Naive thymus-derived CD4-positive, alpha-beta T cell (primary cell): ENCODE data around the gene GPLD1. TPM values are rescaled to one million over a fixed set of nuclear protein-coding genes. Genes with fewer than 3 reads are reported as not detected.

Source experiments
- ATAC-seq: fragments of 150-1000 bp; cut with Tn5 transposase; 2 replicates; pipeline ENCODE4 v1.10.0; 2021; ENCODE audit warnings: mild to moderate bottlenecking, moderate library complexity
- CTCF ChIA-PET: fragments of 350-600 bp; sonication (Branson Sonifier 250); formaldehyde crosslinking; loops from one replicate; lab custom pipeline; 2021; ENCODE audit warnings: antibody characterized with exemption; lab: Charles Lee
- POLR2A ChIA-PET: fragments of 350-600 bp; sonication (Branson Sonifier 250); formaldehyde crosslinking; loops from one replicate; lab custom pipeline; 2021; ENCODE audit warnings: antibody characterized with exemption, inconsistent platforms; lab: Charles Lee
- DNase-seq, 9 donors: peaks; one replicate each; pipeline versions ENCODE4 v3.0.0 to v3.0.0-alpha.2; 2020 to 2022; ENCODE audit warnings: mixed read lengths in 1 of 9
- H3K27ac ChIP-seq: one replicate; pipeline ENCODE4 v1.7.0; 2013; ENCODE audit warnings: mild to moderate bottlenecking, low read depth, low read length, moderate library complexity
- H3K27me3 ChIP-seq, 2 donors: one replicate each; pipeline ENCODE4 v1.7.0; 2013; ENCODE audit warnings: low read length in 2 of 2, mild to moderate bottlenecking in 2 of 2, moderate library complexity in 2 of 2; ENCODE audit not compliant: control insufficient read depth in 2 of 2, insufficient read depth in 2 of 2
- H3K36me3 ChIP-seq, 3 experiments: 1 replicate in 2 of 3; 2 replicates in 1 of 3; pipeline ENCODE4 v1.7.0; 2013; ENCODE audit warnings: low read length in 3 of 3, mild to moderate bottlenecking in 3 of 3, moderate library complexity in 1 of 3; ENCODE audit not compliant: insufficient read depth in 3 of 3, control insufficient read depth in 2 of 3
- H3K4me1 ChIP-seq, 2 donors: one replicate each; pipeline ENCODE4 v1.7.0; 2013; ENCODE audit warnings: low read length in 2 of 2, mild to moderate bottlenecking in 2 of 2, moderate library complexity in 1 of 2; ENCODE audit not compliant: control insufficient read depth in 2 of 2, insufficient read depth in 2 of 2
- H3K4me3 ChIP-seq: 2 replicates; pipeline ENCODE4 v1.7.0; 2013; ENCODE audit warnings: mild to moderate bottlenecking, low read length
- H3K9me3 ChIP-seq, 3 experiments: 1 replicate in 2 of 3; 2 replicates in 1 of 3; pipeline ENCODE4 v1.7.0; 2013; ENCODE audit warnings: low read length in 3 of 3; ENCODE audit not compliant: control insufficient read depth in 2 of 3
- H3K27ac Mint-ChIP-seq, 9 donors: one replicate each; pipeline ENCODE4 v1.8.0; 2020 to 2022; ENCODE audit warnings: mixed read lengths in 9 of 9, mild to moderate bottlenecking in 8 of 9, moderate library complexity in 5 of 9, inconsistent platforms in 2 of 9
- H3K27me3 Mint-ChIP-seq, 5 donors: one replicate each; pipeline ENCODE4 v1.8.0; 2021 to 2022; ENCODE audit warnings: mixed read lengths in 5 of 5, mild to moderate bottlenecking in 1 of 5
- H3K36me3 Mint-ChIP-seq, 5 donors: one replicate each; pipeline ENCODE4 v1.8.0; 2020 to 2022; ENCODE audit warnings: mixed read lengths in 5 of 5, mild to moderate bottlenecking in 3 of 5, inconsistent platforms in 1 of 5
- H3K4me1 Mint-ChIP-seq, 7 donors: one replicate each; pipeline ENCODE4 v1.8.0; 2020 to 2022; ENCODE audit warnings: mixed read lengths in 7 of 7, mild to moderate bottlenecking in 3 of 7, inconsistent platforms in 1 of 7
- H3K4me3 Mint-ChIP-seq, 10 donors: one replicate each; pipeline ENCODE4 v1.8.0; 2020 to 2022; ENCODE audit warnings: mild to moderate bottlenecking in 10 of 10, mixed read lengths in 10 of 10, moderate library complexity in 6 of 10, inconsistent platforms in 2 of 10
- H3K9me3 Mint-ChIP-seq, 11 donors: one replicate each; pipeline ENCODE4 v1.8.0; 2020 to 2022; ENCODE audit warnings: mixed read lengths in 11 of 11, mild to moderate bottlenecking in 4 of 11, inconsistent platforms in 1 of 11, moderate library complexity in 1 of 11
- intact Hi-C, 2 donors: fragments of 100-400 bp; cut with micrococcal nuclease; formaldehyde crosslinking; loops; one replicate each; pipeline ENCODE4 v1.15.1; 2023
- polyA plus RNA-seq, 2 donors: library from polyadenylated mRNA; unstranded; fragments of 300-500 nt; fragmentation: Illumina TruSeq; gene quantifications; one replicate each; pipeline ENCODE4 v1.2.3, GENCODE V29; 2021
- total RNA-seq, 6 experiments: library from RNA in 5 of 6; stranded (reverse) in 5 of 6; gene quantifications; 1 replicate in 5 of 6; 2 replicates in 1 of 6; pipeline ENCODE4 v1.2.3 and lab custom pipeline; 2021 to 2026

The GPLD1 gene
- total and polyA plus RNA-seq, 7 experiments from 2014 or later, result 0.44 to 1.7 (median 0.94) TPM

DNA sequence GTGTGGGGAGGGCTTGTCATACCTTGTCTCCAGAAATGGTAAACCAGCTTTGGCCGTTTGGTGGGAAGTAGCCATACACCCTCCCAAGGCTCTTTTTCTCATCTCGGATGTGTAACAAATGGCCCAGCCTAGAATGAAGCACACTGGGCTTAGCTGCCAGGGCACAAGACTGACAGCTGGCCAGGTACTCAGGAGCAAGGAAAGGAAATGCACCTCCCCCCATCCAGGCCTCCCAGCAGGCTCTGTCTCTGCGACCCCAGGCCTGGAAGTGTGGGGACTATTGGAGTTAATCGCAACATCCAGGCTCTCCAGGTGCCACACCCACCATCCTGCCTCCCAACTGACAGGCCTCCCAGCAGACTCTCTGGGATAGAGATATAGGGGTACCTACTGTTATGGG, 43.7 kb downstream of the GPLD1 start:
- Histone ChIP-seq H3K4me3 (no peak overlapping the region), H3K27me3 (no peaks in the 10 kb centered on the region), H3K36me3 (no peaks in the 10 kb centered on the region), H3K27ac (no peak overlapping the region), H3K4me1 (no peaks in the 10 kb centered on the region), H3K9me3 (no peaks in the 10 kb centered on the region)
- H3K4me3 Mint-ChIP-seq, result no peak overlapping the region
- ChIA-PET CTCF (no interaction called here), POLR2A (no interaction called here)
- DNase-seq (no peak), ATAC-seq (no peak)
- no peak overlapping the region for H3K27ac Mint-ChIP-seq
- no peaks in the 10 kb centered on the region for H3K9me3 Mint-ChIP-seq
- peaks cover 0 to 2% (median 0%) of the 10 kb centered on the region in 5 donors for H3K27me3 Mint-ChIP-seq
- no peaks in the 10 kb centered on the region for H3K4me1 Mint-ChIP-seq
- no peaks in the 10 kb centered on the region for H3K36me3 Mint-ChIP-seq
- intact Hi-C loops, result no loop called here

DNA sequence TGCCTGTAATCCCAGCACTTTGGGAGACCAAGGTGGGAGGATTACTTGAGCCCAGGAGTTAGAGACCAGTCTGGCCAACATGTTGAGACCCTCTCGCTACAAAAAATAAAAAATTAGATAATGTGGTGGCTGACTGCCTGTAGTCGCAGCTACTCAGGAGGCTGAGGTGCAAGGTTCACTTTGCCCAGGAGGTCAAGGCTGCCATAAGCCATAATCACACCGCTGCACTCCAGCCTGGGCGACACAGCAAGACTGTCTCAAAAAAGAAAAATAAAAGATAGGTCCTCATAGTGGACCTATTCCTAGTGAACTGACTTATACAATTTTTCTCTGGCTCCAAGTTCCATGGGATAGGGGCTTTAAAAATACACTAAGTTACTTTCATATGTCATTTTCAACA, 44.8 kb downstream of the GPLD1 start:
- H3K27me3 Mint-ChIP-seq, result peaks cover 0 to 2% (median 0%) of the 10 kb centered on the region in 5 donors
- H3K9me3 ChIP-seq, result no peaks in the 10 kb centered on the region
- intact Hi-C loops, result no loop called here
- no peaks in the 10 kb centered on the region for H3K36me3 ChIP-seq
- H3K27ac Mint-ChIP-seq, result no peak overlapping the region
- no peak overlapping the region for H3K27ac ChIP-seq
- no peak overlapping the region for H3K4me3 Mint-ChIP-seq
- DNase-seq (no peak), ATAC-seq (no peak)
- H3K4me1 ChIP-seq, result no peaks in the 10 kb centered on the region
- ChIA-PET CTCF (no interaction called here), POLR2A (no interaction called here)
- no peaks in the 10 kb centered on the region for H3K36me3 Mint-ChIP-seq
- H3K4me1 Mint-ChIP-seq, result peaks cover 4 to 7% (median 6%) of the 10 kb centered on the region in 7 donors
- H3K4me3 ChIP-seq, result no peak overlapping the region
- H3K9me3 Mint-ChIP-seq, result no peaks in the 10 kb centered on the region
- H3K27me3 ChIP-seq, result no peaks in the 10 kb centered on the region

DNA sequence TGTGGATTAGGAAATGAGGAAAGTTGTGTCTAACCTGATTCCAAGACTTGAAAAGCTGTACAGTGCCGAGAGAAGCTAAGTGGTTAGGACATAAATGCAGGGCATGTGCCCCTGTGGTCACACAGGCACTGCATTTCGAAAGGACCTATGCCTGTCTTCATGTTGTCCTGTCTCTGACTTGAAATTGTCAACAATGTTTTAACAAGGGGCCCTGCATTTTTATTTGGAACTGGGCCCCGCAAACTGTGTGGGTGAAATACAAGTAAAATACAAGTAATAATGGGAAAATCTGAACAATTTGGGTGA, 47.8 kb downstream of the GPLD1 start:
- no peak for ATAC-seq
- no peak overlapping the region for H3K4me3 ChIP-seq
- H3K36me3 ChIP-seq, result no peaks in the 10 kb centered on the region
- Mint-ChIP-seq H3K27me3 (peaks cover 0 to 5% (median 0%) of the 10 kb centered on the region in 5 donors), H3K27ac (no peak overlapping the region), H3K4me1 (peaks cover 4 to 7% (median 6%) of the 10 kb centered on the region in 7 donors), H3K36me3 (peaks cover 0 to 7% (median 0%) of the 10 kb centered on the region in 5 donors), H3K4me3 (no peak overlapping the region), H3K9me3 (no peaks in the 10 kb centered on the region)
- no peaks in the 10 kb centered on the region for H3K4me1 ChIP-seq
- no peaks in the 10 kb centered on the region for H3K9me3 ChIP-seq
- H3K27ac ChIP-seq, result no peak overlapping the region
- POLR2A ChIA-PET, result no interaction called here
- CTCF ChIA-PET, result no interaction called here
- H3K27me3 ChIP-seq, result no peaks in the 10 kb centered on the region
- intact Hi-C loops, result no loop called here
- no peak for DNase-seq

- ATAC-seq (no peak), DNase-seq (no peak)
- H3K27ac ChIP-seq, result no peak overlapping the region
- no peaks in the 10 kb centered on the region for H3K27me3 ChIP-seq
- H3K36me3 ChIP-seq, result no peaks in the 10 kb centered on the region
- peaks cover 0 to 7% (median 0%) of the 10 kb centered on the region in 5 donors for H3K36me3 Mint-ChIP-seq
- H3K9me3 ChIP-seq, result no peaks in the 10 kb centered on the region
- no peaks in the 10 kb centered on the region for H3K4me1 ChIP-seq
- ChIA-PET CTCF (no interaction called here), POLR2A (no interaction called here)
- H3K4me3 Mint-ChIP-seq, result no peak overlapping the region
- peaks cover 4 to 7% (median 6%) of the 10 kb centered on the region in 7 donors for H3K4me1 Mint-ChIP-seq
- H3K9me3 Mint-ChIP-seq, result no peaks in the 10 kb centered on the region
- H3K4me3 ChIP-seq, result no peak overlapping the region
- H3K27ac Mint-ChIP-seq, result no peak overlapping the region
- H3K27me3 Mint-ChIP-seq, result peaks cover 0 to 5% (median 0%) of the 10 kb centered on the region in 5 donors
- intact Hi-C loops, result no loop called here
Observed at GRCh38 chr6:24440897-24441598, 48.3 kb downstream of the GPLD1 start.

DNA sequence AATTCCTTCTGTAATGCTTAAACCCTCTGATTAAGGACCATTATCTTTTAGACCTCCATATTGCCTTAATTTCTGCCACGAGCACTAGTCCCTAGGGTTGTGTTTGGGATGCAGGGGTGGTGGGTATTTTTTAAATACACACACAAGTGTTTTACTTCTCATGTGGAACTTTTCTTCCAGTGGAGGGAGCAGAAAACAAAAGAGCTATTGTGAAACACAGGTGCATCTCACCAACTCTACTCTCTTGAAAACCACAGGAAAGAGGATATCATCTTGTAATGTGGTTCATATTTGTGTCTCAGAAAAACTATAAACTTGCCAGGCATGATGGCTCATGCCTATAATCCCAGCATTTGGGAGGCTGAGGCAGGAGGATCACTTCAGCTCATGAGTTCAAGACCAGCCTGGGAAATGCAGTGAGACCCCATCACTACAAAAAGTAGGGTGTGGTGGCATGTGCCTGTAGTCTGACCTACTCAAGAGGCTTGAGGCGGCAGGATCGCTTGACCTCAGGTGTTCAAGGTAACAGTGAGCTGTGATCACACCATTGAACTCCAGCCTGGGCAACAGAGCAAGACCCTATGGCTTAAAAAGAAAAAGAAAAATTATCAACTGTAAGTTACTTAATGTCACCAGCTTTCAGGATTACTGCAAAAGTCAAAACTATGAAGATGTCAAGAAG, 49.4 kb downstream of the GPLD1 start:
- ATAC-seq, result no peak
- Mint-ChIP-seq H3K36me3 (peaks cover 0 to 7% (median 0%) of the 10 kb centered on the region in 5 donors), H3K4me1 (peaks cover 4 to 7% (median 6%) of the 10 kb centered on the region in 7 donors), H3K27me3 (peaks cover 0 to 5% (median 0%) of the 10 kb centered on the region in 5 donors), H3K4me3 (no peak overlapping the region), H3K9me3 (no peaks in the 10 kb centered on the region), H3K27ac (no peak overlapping the region)
- Histone ChIP-seq H3K27ac (no peak overlapping the region), H3K4me3 (no peak overlapping the region), H3K27me3 (no peaks in the 10 kb centered on the region), H3K36me3 (no peaks in the 10 kb centered on the region), H3K4me1 (no peaks in the 10 kb centered on the region), H3K9me3 (no peaks in the 10 kb centered on the region)
- POLR2A ChIA-PET, result no interaction called here
- intact Hi-C loops, result loop anchor here in 1 of 2 donors (10.0 kb wide), 1 partner anchor 635 kb away; no protein-coding TSS in a partner anchor
- CTCF ChIA-PET, result no interaction called here
- no peak for DNase-seq

- Mint-ChIP-seq H3K36me3 (peaks cover 0 to 11% (median 0%) of the 10 kb centered on the region in 5 donors), H3K4me1 (peaks cover 4 to 7% (median 6%) of the 10 kb centered on the region in 7 donors), H3K9me3 (no peaks in the 10 kb centered on the region), H3K27me3 (peaks cover 0 to 4% (median 0%) of the 10 kb centered on the region in 5 donors), H3K4me3 (no peak overlapping the region), H3K27ac (no peak overlapping the region)
- no peak overlapping the region for H3K27ac ChIP-seq
- no peaks in the 10 kb centered on the region for H3K9me3 ChIP-seq
- intact Hi-C loops, result loop anchor here in 1 of 2 donors (10.0 kb wide), 1 partner anchor 638 kb away; no protein-coding TSS in a partner anchor
- no peaks in the 10 kb centered on the region for H3K27me3 ChIP-seq
- ChIA-PET POLR2A (no interaction called here), CTCF (interaction anchor here (0.6 kb wide), 1 partner anchor 23 kb away, joined by 3 read pairs; no protein-coding TSS in a partner anchor)
- no peaks in the 10 kb centered on the region for H3K36me3 ChIP-seq
- no peak overlapping the region for H3K4me3 ChIP-seq
- ATAC-seq, result no peak
- no peaks in the 10 kb centered on the region for H3K4me1 ChIP-seq
- no peak for DNase-seq
Observed at GRCh38 chr6:24436979-24437378, 52.4 kb downstream of the GPLD1 start.
